Skin epidermis (tissue), 12 donors: Measurements from ENCODE around the gene CCDC93.

Experiments
- H3K27ac ChIP-seq, 21 experiments: fragments of 200-600 bp; sonication (generic) in 11 of 21; one replicate each; pipeline ENCODE4 v1.5.0; 2020; ENCODE audit warnings: mild to moderate bottlenecking in 3 of 21, inconsistent platforms in 2 of 21, moderate library complexity in 2 of 21
- H3K4me3 ChIP-seq, 7 experiments: fragments of 200-600 bp; sonication (generic) in 2 of 7; one replicate each; pipeline ENCODE4 v1.5.0; 2020; ENCODE audit warnings: inconsistent platforms in 2 of 7, mild to moderate bottlenecking in 2 of 7, moderate library complexity in 1 of 7

Gene CCDC93

GRCh38 chr2:117967977-117968718, 45.7 kb downstream of the CCDC93 start:
- Histone ChIP-seq H3K27ac (no peak overlapping the region), H3K4me3 (no peak overlapping the region)

GRCh38 chr2:117963446-117963845, 50.4 kb downstream of the CCDC93 start:
- no peak overlapping the region for H3K27ac ChIP-seq

DNA sequence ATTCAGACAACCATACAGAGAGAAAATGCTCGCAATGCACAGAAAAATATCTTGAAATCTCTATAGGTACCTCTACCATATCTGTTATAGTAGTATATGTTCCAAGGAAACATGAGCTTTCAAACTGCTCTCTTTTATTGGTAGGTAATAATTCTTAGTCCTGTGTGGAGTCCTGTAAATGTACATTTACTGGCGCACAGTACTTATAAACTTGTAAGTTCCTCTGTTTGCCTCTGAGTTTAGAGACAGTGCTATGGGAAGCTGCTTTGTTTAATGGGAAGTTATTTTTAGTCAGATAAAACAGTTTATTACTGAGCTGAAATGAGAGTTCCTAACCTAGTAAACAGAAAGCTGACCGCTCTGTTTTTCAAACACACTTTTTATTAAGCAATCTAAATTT, 52.7 kb downstream of the CCDC93 start:
- Histone ChIP-seq H3K27ac (no peak overlapping the region), H3K4me3 (no peak overlapping the region)

More at GRCh38 chr2:117963446-117963845, 50.4 kb downstream of the CCDC93 start:
- H3K4me3 ChIP-seq = no peak overlapping the region

DNA sequence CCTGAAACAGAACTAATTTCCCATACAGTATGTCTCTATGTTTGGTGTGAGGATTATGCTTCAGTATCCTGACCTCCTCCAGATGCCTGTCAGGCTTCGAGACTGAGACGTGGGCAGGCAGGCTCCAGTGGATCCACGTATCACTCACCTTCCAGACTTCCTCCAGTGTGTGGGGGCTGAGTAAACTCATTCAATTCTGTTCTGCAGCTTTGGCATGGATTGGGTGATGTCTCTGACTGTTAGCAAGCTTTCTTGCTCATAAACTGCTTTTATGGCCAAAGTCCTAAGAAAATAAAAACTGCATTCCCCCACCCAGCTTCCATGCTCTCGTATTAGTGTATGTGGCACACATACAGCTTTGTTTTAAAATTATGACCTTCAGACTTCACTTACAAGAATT, 53.6 kb downstream of the CCDC93 start:
- H3K27ac ChIP-seq = no peak overlapping the region

GRCh38 chr2:117958186-117958585, 55.7 kb downstream of the CCDC93 start:
- H3K27ac ChIP-seq = no peak overlapping the region
- no peak overlapping the region for H3K4me3 ChIP-seq

More for the DNA sequence above, 53.6 kb downstream of the CCDC93 start:
- H3K4me3 ChIP-seq = no peak overlapping the region

DNA sequence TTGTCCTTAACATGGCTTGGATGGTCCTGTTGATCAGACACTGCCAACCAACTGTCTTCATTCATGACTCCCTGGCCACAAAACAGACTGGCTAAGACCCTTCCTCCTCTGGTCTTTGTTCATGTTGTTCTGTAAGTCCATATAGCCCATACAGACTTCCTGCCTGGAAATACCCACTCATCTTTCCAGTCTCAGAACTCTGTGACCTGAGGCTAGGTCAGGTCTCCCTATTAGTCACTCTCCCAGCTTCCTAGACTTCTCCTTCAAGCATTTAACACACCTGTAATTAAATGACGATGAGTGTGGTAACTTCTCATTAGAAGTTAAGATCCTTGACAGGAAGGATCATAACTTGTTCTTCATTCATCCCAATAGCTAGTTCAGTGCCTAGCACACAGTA, 56.3 kb downstream of the CCDC93 start:
- no peak overlapping the region for H3K4me3 ChIP-seq

GRCh38 chr2:117956036-117956796, 57.7 kb downstream of the CCDC93 start:
- H3K27ac ChIP-seq = no peak overlapping the region

More for the DNA sequence above, 56.3 kb downstream of the CCDC93 start:
- no peak overlapping the region for H3K27ac ChIP-seq

DNA sequence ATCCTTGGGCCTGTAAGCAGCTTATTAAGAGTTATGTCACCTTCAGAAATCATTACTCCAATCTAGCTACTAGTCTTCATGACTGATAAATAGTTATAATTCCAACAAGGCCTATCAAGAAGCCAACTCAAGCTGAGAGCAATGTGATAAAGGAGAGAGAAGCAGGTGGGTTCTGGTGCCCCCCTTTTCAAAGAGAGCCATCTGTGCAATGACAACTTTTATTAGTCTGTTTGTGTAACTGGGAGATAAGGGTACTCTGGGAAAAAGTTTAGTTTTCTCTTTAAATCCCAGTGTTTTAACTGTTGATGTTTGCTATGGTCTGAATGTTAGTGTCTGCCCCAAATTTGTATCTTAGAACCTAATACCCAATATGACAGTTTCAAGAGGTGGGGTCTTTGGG, 60.6 kb downstream of the CCDC93 start:
- H3K27ac ChIP-seq = no peak overlapping the region
- no peak overlapping the region for H3K4me3 ChIP-seq

More at GRCh38 chr2:117956036-117956796, 57.7 kb downstream of the CCDC93 start:
- no peak overlapping the region for H3K4me3 ChIP-seq

DNA sequence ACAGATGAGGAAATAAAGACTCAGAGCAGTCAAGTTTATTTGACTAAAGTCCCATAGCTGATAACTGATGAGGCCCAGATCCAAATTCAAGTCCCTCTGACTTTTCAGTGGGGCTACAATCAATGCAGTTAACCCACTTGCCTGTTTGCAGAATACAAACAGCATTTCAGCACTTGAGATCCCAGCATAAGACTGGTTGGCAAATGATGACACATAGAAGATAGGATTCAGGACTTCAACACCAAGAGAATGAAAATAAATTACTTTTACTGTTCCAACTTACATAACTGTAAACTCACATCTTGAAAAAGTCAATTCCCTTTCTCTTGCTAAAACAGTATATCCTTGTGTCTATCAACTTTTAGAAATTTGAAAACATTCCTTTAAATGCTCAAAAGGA, 61.2 kb downstream of the CCDC93 start:
- Histone ChIP-seq H3K4me3 (no peak overlapping the region), H3K27ac (no peak overlapping the region)

GRCh38 chr2:117952228-117952627, 61.6 kb downstream of the CCDC93 start:
- Histone ChIP-seq H3K4me3 (no peak overlapping the region), H3K27ac (no peak overlapping the region)

DNA sequence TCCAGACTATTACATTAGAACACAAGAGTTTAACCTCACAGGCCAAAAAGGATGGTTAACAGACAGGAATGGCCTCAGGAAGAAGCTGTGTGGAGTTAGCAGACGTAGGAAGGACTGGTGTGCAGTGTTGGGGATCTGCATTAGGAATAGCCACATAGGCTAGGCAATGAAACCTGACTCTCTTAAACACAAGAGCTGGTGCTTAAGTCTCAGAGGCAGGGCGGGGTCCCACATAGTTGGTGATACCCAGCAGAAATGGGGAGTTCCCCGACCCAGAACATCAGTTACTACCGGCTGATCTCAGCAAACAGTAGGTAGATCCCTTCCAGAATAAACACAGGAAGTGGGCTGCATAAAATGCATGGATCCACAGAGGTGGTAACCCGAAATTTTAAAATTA, 64.1 kb downstream of the CCDC93 start:
- Histone ChIP-seq H3K27ac (no peak overlapping the region), H3K4me3 (no peak overlapping the region)

DNA sequence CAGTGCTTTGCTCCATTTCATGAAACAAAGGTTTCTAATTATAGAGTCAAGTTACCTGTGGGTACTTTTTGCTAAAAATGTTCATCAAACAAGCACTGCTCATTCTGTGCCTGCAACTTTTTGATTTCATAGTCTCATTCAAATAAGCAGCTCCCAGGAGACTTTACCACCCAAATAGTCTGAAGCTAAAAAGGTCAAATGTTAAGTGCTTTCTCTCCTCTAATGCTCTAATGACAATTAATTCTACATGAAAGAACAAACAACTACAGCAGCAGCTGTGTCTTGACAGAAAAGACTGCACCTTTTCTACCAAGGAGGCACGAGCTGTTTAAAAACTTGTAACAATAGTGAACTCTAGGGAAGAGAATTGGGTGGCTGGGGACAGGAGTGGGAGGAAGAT, 65.3 kb downstream of the CCDC93 start:
- Histone ChIP-seq H3K27ac (no peak overlapping the region), H3K4me3 (no peak overlapping the region)

DNA sequence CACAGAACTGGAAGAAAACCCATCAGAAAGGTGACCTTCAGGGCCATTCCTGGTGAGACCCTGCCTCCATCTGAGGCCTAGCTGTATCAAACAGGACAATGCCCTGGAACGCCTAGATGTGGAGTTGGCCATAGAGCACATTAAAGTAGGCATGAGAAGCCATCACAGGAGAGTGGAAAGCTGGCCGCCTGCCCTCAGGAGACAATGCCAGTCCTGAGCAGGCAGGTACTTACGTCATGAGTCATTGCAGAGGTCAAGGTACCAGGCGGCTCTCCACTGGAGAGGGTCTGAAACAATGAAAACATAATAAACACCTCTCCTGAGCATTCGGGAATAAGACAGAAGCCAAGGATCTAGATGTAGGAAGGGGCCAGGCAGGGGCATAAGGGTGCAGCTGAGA, 68.6 kb downstream of the CCDC93 start:
- Histone ChIP-seq H3K27ac (no peak overlapping the region), H3K4me3 (no peak overlapping the region)

DNA sequence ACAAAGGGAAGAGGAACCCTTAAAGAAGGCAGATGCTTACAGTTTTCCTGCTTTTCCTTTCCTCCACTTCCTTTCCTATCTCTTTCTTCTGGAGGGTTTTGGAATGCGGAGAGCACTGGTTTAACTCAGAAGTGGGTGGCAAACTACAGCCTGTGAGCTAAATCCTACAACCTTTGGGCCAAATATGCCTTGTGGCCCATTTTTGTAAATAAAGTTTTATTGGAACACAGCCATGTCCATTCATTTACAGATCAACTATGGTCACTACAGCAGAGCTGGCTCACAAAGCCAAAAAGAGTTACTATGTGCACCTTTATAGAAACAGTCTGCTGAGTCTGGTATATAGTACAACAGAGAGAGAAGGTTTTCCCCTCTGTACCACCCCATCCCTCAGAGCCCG, 69.1 kb downstream of the CCDC93 start:
- H3K27ac ChIP-seq = no peak overlapping the region
- no peak overlapping the region for H3K4me3 ChIP-seq

- H3K27ac ChIP-seq = no peak overlapping the region
- H3K4me3 ChIP-seq = no peak overlapping the region
These were observed 70.7 kb downstream of the CCDC93 start for GRCh38 chr2:117943013-117943672.

DNA sequence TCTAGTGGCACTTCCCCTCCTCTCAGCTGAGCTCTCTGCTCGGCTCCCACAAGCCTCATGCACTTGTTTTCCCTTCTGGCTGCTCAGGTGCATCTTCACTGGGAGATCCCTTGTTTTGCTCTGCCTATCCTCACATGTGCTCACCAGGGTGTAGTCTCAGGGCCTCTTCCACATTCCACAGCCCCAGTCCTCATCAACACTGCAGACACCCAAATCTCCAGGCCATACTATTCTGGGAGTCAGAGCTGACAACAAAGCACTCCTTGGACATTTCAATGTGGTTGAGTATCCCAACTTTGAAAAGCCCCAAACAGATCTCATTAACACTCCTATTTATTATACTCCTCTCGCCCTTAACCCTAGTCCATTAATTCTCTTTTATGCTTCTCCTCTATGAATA, 71.3 kb downstream of the CCDC93 start:
- no peak overlapping the region for H3K4me3 ChIP-seq
- no peak overlapping the region for H3K27ac ChIP-seq

DNA sequence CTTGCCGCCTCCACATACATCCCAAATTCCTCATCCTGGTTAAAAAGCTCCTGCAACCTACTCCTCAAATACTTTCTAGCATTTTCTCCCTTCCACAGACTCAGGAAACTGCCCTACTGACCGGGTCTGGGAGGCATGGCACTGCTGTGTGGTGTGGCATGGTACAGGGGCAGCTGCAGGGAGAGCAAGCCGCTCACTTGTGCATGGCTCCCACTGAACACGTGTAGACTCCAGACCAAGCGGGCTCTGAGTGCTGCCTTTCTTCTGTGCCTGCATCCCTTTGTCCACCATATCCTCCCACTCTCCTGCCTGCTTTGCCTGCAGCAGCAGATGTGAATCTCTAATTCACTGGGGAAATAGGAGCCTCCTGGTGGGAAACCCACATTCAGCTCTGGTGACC, 72.2 kb downstream of the CCDC93 start:
- Histone ChIP-seq H3K27ac (no peak overlapping the region), H3K4me3 (no peak overlapping the region)

GRCh38 chr2:117940436-117940835, 73.4 kb downstream of the CCDC93 start:
- H3K27ac ChIP-seq = no peak overlapping the region
- no peak overlapping the region for H3K4me3 ChIP-seq

- no peak overlapping the region for H3K27ac ChIP-seq
These were observed 75.3 kb downstream of the CCDC93 start for GRCh38 chr2:117938611-117939010.

DNA sequence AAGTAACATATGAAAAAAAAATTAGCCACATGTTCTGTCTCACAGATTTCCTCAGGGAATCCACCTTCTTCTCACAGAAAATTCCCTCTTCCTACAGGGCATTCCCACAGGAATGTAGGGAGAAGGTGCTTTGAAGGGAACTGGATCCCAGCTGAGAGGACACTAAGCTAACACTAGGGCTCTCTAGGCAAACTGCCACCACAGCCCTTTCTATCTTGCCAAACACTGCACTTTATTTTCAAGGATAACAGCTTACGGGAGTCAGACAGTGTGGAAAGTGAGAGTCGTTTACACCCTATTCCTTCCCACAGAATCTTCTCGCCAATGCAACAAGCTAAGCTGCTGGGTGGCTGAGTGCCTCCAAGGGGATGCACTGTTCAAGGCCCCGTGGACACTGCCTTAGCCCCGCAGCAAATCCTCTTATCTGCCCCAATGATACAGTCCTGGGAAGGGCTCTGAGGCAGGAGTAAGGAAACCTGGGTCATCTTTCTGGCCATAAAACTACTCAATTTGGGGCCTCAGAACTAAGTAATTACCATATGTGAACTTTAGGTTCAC, 76.9 kb downstream of the CCDC93 start:
- H3K27ac ChIP-seq = no peak overlapping the region
- H3K4me3 ChIP-seq = no peak overlapping the region

More at GRCh38 chr2:117938611-117939010, 75.3 kb downstream of the CCDC93 start:
- no peak overlapping the region for H3K4me3 ChIP-seq
